ENCODE measurements around the gene PLCB1.

- no peak for TF ChIP-seq MAX (CRISPR knock-in tag; IDR thresholded peaks at IDR 0.05)
- no peak for TF ChIP-seq CTCF (IDR thresholded peaks at IDR 0.05)
- TF ChIP-seq NR3C1 (CRISPR knock-in tag; conservative IDR thresholded peaks at IDR 0.05; ENCODE audit: low read depth), result no peak
- TF ChIP-seq ATF3 (CRISPR knock-in tag; conservative IDR thresholded peaks at IDR 0.05), result no peak
- TF ChIP-seq ATF2 (CRISPR knock-in tag; IDR thresholded peaks at IDR 0.05; ENCODE audit: borderline replicate concordance, low read depth), result no peak
- TF ChIP-seq NFATC4 (CRISPR knock-in tag; IDR thresholded peaks at IDR 0.05), result no peak
- TF ChIP-seq FOXJ3 (CRISPR knock-in tag; IDR thresholded peaks at IDR 0.05; ENCODE audit: borderline replicate concordance), result no peak
- no peak for TF ChIP-seq CREM (CRISPR knock-in tag; IDR thresholded peaks at IDR 0.05)
- no peak for TF ChIP-seq CREB1 (CRISPR knock-in tag; IDR thresholded peaks at IDR 0.05)
- no peak for TF ChIP-seq MYBL2 (CRISPR knock-in tag; IDR thresholded peaks at IDR 0.05)
- TF ChIP-seq ZNF281 (CRISPR knock-in tag; IDR thresholded peaks at IDR 0.05), result no peak
- TF ChIP-seq STAT6 (CRISPR knock-in tag; conservative IDR thresholded peaks at IDR 0.05; ENCODE audit: low read depth), result no peak
- TF ChIP-seq PRDM15 (CRISPR knock-in tag; IDR thresholded peaks at IDR 0.05), result no peak
- TF ChIP-seq ZNF532 (CRISPR knock-in tag; IDR thresholded peaks at IDR 0.05; ENCODE audit: borderline replicate concordance), result no peak
Measured at GRCh38 chr20:8879669-8880068, 747.6 kb downstream of the PLCB1 start.

Measured in WTC11 (cell line).